Spleen (tissue), 11 donors: ENCODE data around the gene RASSF6. TPM values are rescaled to one million over a fixed set of nuclear protein-coding genes. Genes with fewer than 3 reads are reported as not detected.

Experiments used
- DNase-seq: peaks from one replicate; pipeline ENCODE4 v3.0.0-alpha.2; 2020
- H3K27ac ChIP-seq, 8 donors: fragments of 200-600 bp; sonication (generic) in 7 of 8; 1 replicate in 4 of 8; 2 replicates in 4 of 8; pipeline versions ENCODE4 v1.5.0 to v1.8.0; 2016 to 2021; ENCODE audit warnings: inconsistent platforms in 4 of 8, mild to moderate bottlenecking in 4 of 8, moderate library complexity in 1 of 8
- H3K27me3 ChIP-seq, 7 donors: fragments of 200-600 bp; sonication (generic) in 6 of 7; replicated peaks in 1 of 7; 1 replicate in 4 of 7; 2 replicates in 3 of 7; pipeline versions ENCODE4 v1.5.0 to v1.8.0; 2016 to 2021; ENCODE audit warnings: inconsistent platforms in 3 of 7, mild to moderate bottlenecking in 1 of 7
- H3K36me3 ChIP-seq, 6 donors: fragments of 200-600 bp; sonication (generic) in 5 of 6; 1 replicate in 4 of 6; 2 replicates in 2 of 6; pipeline versions ENCODE4 v1.5.0 to v1.8.0; 2016 to 2021; ENCODE audit warnings: inconsistent platforms in 2 of 6
- H3K4me1 ChIP-seq, 6 donors: fragments of 200-600 bp; sonication (generic) in 5 of 6; 1 replicate in 3 of 6; 2 replicates in 3 of 6; pipeline versions ENCODE4 v1.5.0 to v1.8.0; 2016 to 2021; ENCODE audit warnings: inconsistent platforms in 3 of 6
- H3K4me3 ChIP-seq, 8 donors: fragments of 200-600 bp; sonication (generic) in 7 of 8; 1 replicate in 4 of 8; 2 replicates in 4 of 8; pipeline versions ENCODE4 v1.5.0 to v1.8.0; 2016 to 2021; ENCODE audit warnings: inconsistent platforms in 4 of 8, mild to moderate bottlenecking in 4 of 8, moderate library complexity in 2 of 8
- H3K9me3 ChIP-seq, 8 donors: fragments of 200-600 bp; sonication (generic) in 7 of 8; 1 replicate in 4 of 8; 2 replicates in 4 of 8; pipeline versions ENCODE4 v1.5.0 to v1.8.0; 2016 to 2021; ENCODE audit warnings: inconsistent platforms in 4 of 8
- CTCF ChIP-seq, 11 experiments: fragments of 200-600 bp in 7 of 11; fragments of 450-650 bp in 4 of 11; sonication (generic) in 4 of 11; IDR thresholded peaks in 8 of 11; conservative IDR thresholded peaks in 3 of 11; 1 replicate in 7 of 11; 2 replicates in 4 of 11; pipeline versions ENCODE4 v1.4.0 to v1.8.0; 2016 to 2021; ENCODE audit warnings: antibody characterized with exemption in 11 of 11, inconsistent platforms in 4 of 11, mild to moderate bottlenecking in 1 of 11
- POLR2A ChIP-seq, 3 donors: fragments of 450-650 bp; IDR thresholded peaks; one replicate each; pipeline ENCODE4 v1.5.1; 2017; ENCODE audit warnings: antibody characterized with exemption in 3 of 3, mild to moderate bottlenecking in 1 of 3
- POLR2AphosphoS5 ChIP-seq, 3 donors: sonication (generic); formaldehyde crosslinking; IDR thresholded peaks; one replicate each; pipeline ENCODE4 v1.5.1; 2017; ENCODE audit warnings: antibody characterized with exemption in 3 of 3
- WGBS, 5 donors: extraction: QIAGEN DNeasy Blood & Tissue Kit in 3 of 5; methylation state at CpG; one replicate each; pipeline versions ENCODE4 v1.1.5 to v1.1.7; 2013 to 2018; 5-methylcytosine and 5-hydroxymethylcytosine counted together
- intact Hi-C: fragments of 100-400 bp; cut with DNase I; formaldehyde crosslinking; loops from one replicate; pipeline ENCODE4 v1.15.0; 2023; ENCODE audit warnings: low total_unique reads
- polyA plus RNA-seq, 3 donors: library from polyadenylated mRNA; stranded (reverse); fragments of 200-250 nt; gene quantifications; one replicate each; pipeline ENCODE4 v1.2.1, GENCODE V29; 2013
- total RNA-seq, 7 donors: library from RNA; depleted of rRNA in 3 of 7; stranded (reverse); fragments of >200 nt in 3 of 7; fragmentation: NEBNext Ultra II Directional in 4 of 7; extraction: Animal tissue kit (Norgen Biotek cat#: 25700) in 4 of 7; gene quantifications; one replicate each; pipeline versions ENCODE4 v1.1.0 to v1.2.1, GENCODE V29; 2016 to 2021
- donor health status: healthy with polysubstance abuse.
- donor health status: DM: no; HTN: no; CAD: no; lungs with moderate emphysema.
- donor health status: DM: no; HTN: no; CAD: no.
- donor health status: Bipolar disorder and iron deficiency.
- donor health status: healthy.
- donor health status: DM: no; HTN: no; CAD: no.
- donor health status: DM: yes; HTN: yes; CAD: no.

Gene RASSF6
- total and polyA plus RNA-seq, 10 donors: 0.09 to 1.3 (median 0.29) TPM

GRCh38 chr4:73607375-73608033, 12.7 kb downstream of the RASSF6 start:
- Histone ChIP-seq H3K36me3 (no peaks in the 10 kb centered on the region), H3K4me3 (no peak overlapping the region), H3K9me3 (no peaks in the 10 kb centered on the region), H3K27ac (peak overlapping the region in 2 of 8 donors; percentile 28 to 34), H3K27me3 (peaks cover 0 to 4% (median 0%) of the 10 kb centered on the region in 7 donors), H3K4me1 (no peaks in the 10 kb centered on the region)
- no peak for DNase-seq
- intact Hi-C loops: no loop called here
- TF ChIP-seq CTCF (IDR thresholded peaks at IDR 0.05 in 8 of 11, conservative IDR thresholded peaks at IDR 0.05 in 3 of 11): no peak
- TF ChIP-seq POLR2A (IDR thresholded peaks at IDR 0.05): no peak
- no peak for TF ChIP-seq POLR2AphosphoS5 (IDR thresholded peaks at IDR 0.05)

GRCh38 chr4:73606465-73606974, 13.7 kb downstream of the RASSF6 start:
- DNase-seq: no peak
- Histone ChIP-seq H3K9me3 (no peaks in the 10 kb centered on the region), H3K27ac (peak overlapping the region in 2 of 8 donors; percentile 28 to 34), H3K4me3 (no peak overlapping the region), H3K27me3 (peaks cover 0 to 4% (median 0%) of the 10 kb centered on the region in 7 donors), H3K36me3 (no peaks in the 10 kb centered on the region), H3K4me1 (no peaks in the 10 kb centered on the region)
- 65 to 85% (median 73%) methylated on average over 4 of the region's 4 CpGs for WGBS, 5 donors
- TF ChIP-seq CTCF (IDR thresholded peaks at IDR 0.05 in 8 of 11, conservative IDR thresholded peaks at IDR 0.05 in 3 of 11) (no peak), POLR2AphosphoS5 (IDR thresholded peaks at IDR 0.05) (no peak), POLR2A (IDR thresholded peaks at IDR 0.05) (no peak)
- intact Hi-C loops: no loop called here

- Histone ChIP-seq H3K9me3 (no peaks in the 10 kb centered on the region), H3K27me3 (peaks cover 0 to 4% (median 0%) of the 10 kb centered on the region in 7 donors), H3K4me1 (no peaks in the 10 kb centered on the region), H3K27ac (no peak overlapping the region), H3K36me3 (no peaks in the 10 kb centered on the region), H3K4me3 (no peak overlapping the region)
- no peak for DNase-seq
- no peak for TF ChIP-seq POLR2A (IDR thresholded peaks at IDR 0.05)
- no peak for TF ChIP-seq POLR2AphosphoS5 (IDR thresholded peaks at IDR 0.05)
- no peak for TF ChIP-seq CTCF (IDR thresholded peaks at IDR 0.05 in 8 of 11, conservative IDR thresholded peaks at IDR 0.05 in 3 of 11)
- intact Hi-C loops: no loop called here
- 69 to 79% (median 75%) methylated on average over 12 of the region's 12 CpGs for WGBS, 5 donors
These were observed 16.2 kb downstream of the RASSF6 start for GRCh38 chr4:73603854-73604584.

- intact Hi-C loops: no loop called here
- Histone ChIP-seq H3K27me3 (no peaks in the 10 kb centered on the region), H3K4me3 (no peak overlapping the region), H3K4me1 (no peaks in the 10 kb centered on the region), H3K9me3 (no peaks in the 10 kb centered on the region), H3K27ac (no peak overlapping the region), H3K36me3 (no peaks in the 10 kb centered on the region)
- 47 to 66% (median 61%) methylated on average over 3 of the region's 3 CpGs for WGBS, 5 donors
- DNase-seq: no peak
- no peak for TF ChIP-seq CTCF (IDR thresholded peaks at IDR 0.05 in 8 of 11, conservative IDR thresholded peaks at IDR 0.05 in 3 of 11)
- no peak for TF ChIP-seq POLR2A (IDR thresholded peaks at IDR 0.05)
- TF ChIP-seq POLR2AphosphoS5 (IDR thresholded peaks at IDR 0.05): no peak
These were observed 16.9 kb downstream of the RASSF6 start for GRCh38 chr4:73603271-73603710.
